RWPE2 (cell line): Measurements from ENCODE around the gene RAVER1.
A peak's percentile ranks its signal among the peaks of the same experiment; 100 is the strongest.

Experiments used
- ATAC-seq: fragments of 200-7000 bp; cut with Tn5 transposase; 3 replicates; pipeline ENCODE4 v1.9.1; 2021; ENCODE audit warnings: low read depth
- DNase-seq: peaks from one replicate; pipeline ENCODE4 v3.0.0-alpha.2; 2020; ENCODE audit warnings: low spot score
- H3K27ac ChIP-seq: fragments of 450-650 bp; 2 replicates; pipeline ENCODE4 v1.5.1; 2017; ENCODE audit warnings: mild to moderate bottlenecking; ENCODE audit not compliant: poor library complexity, severe bottlenecking
- H3K27me3 ChIP-seq: fragments of 250-450 bp; sonication (Bioruptor Pico); 2 replicates; pipeline ENCODE4 v1.5.1; 2021; ENCODE audit warnings: mild to moderate bottlenecking, moderate library complexity; ENCODE audit not compliant: insufficient read depth, poor library complexity, severe bottlenecking
- H3K36me3 ChIP-seq: fragments of 250-450 bp; sonication (Bioruptor Pico); 2 replicates; pipeline ENCODE4 v1.5.1; 2020; ENCODE audit warnings: low read depth, mild to moderate bottlenecking, moderate library complexity
- H3K4me1 ChIP-seq: fragments of 250-450 bp; sonication (Bioruptor Pico); 2 replicates; pipeline ENCODE4 v1.5.1; 2021; ENCODE audit warnings: mild to moderate bottlenecking, moderate library complexity; ENCODE audit not compliant: insufficient read depth, poor library complexity, severe bottlenecking
- H3K4me3 ChIP-seq: fragments of 250-450 bp; sonication (Bioruptor Pico); 2 replicates; pipeline ENCODE4 v1.5.1; 2021; ENCODE audit warnings: mild to moderate bottlenecking, moderate library complexity; ENCODE audit not compliant: severe bottlenecking
- H3K9me3 ChIP-seq: fragments of 250-450 bp; sonication (Bioruptor Pico); 2 replicates; pipeline ENCODE4 v1.5.1; 2021; ENCODE audit warnings: mild to moderate bottlenecking, moderate library complexity; ENCODE audit not compliant: severe bottlenecking
- CTCF ChIP-seq: fragments of 450-650 bp; IDR thresholded peaks from one replicate; pipeline ENCODE4 v1.5.1; 2017; ENCODE audit warnings: mild to moderate bottlenecking, moderate library complexity; ENCODE audit not compliant: poor library complexity, severe bottlenecking

Gene RAVER1

GRCh38 chr19:10269333-10270179 is 63.8 kb downstream of the RAVER1 start:
- no peaks in the 10 kb centered on the region for H3K4me1 ChIP-seq
- peak; percentile 97 for TF ChIP-seq CTCF
- no peaks in the 10 kb centered on the region for H3K9me3 ChIP-seq
- H3K27me3 ChIP-seq: peaks cover 11% of the 10 kb centered on the region
- DNase-seq: peak; percentile 72
- H3K36me3 ChIP-seq: no peaks in the 10 kb centered on the region
- peak overlapping the region; percentile 12 for H3K4me3 ChIP-seq
- no peak overlapping the region for H3K27ac ChIP-seq
- peak; percentile 74 for ATAC-seq

GRCh38 chr19:10268071-10268470 is 65.3 kb downstream of the RAVER1 start:
- Histone ChIP-seq H3K36me3 (no peaks in the 10 kb centered on the region), H3K9me3 (no peaks in the 10 kb centered on the region), H3K4me1 (no peaks in the 10 kb centered on the region), H3K4me3 (no peak overlapping the region), H3K27me3 (peaks cover 11% of the 10 kb centered on the region), H3K27ac (no peak overlapping the region)
- no peak for TF ChIP-seq CTCF
- no peak for DNase-seq
- ATAC-seq: no peak

GRCh38 chr19:10266706-10267105 is 66.6 kb downstream of the RAVER1 start:
- Histone ChIP-seq H3K36me3 (no peaks in the 10 kb centered on the region), H3K4me1 (no peaks in the 10 kb centered on the region), H3K27me3 (peaks cover 11% of the 10 kb centered on the region), H3K27ac (no peak overlapping the region), H3K9me3 (no peaks in the 10 kb centered on the region), H3K4me3 (no peak overlapping the region)
- DNase-seq (no peak), ATAC-seq (no peak)
- TF ChIP-seq CTCF: no peak
